ENCODE results near the gene TNFRSF14. TPM values are rescaled to one million over a fixed set of nuclear protein-coding genes. Genes with fewer than 3 reads are reported as not detected.

The TNFRSF14 gene
- total and polyA plus RNA-seq, 2 donors (not counting 1 experiment from before 2014, with no cell fraction given) = 239 to 427 TPM

DNA sequence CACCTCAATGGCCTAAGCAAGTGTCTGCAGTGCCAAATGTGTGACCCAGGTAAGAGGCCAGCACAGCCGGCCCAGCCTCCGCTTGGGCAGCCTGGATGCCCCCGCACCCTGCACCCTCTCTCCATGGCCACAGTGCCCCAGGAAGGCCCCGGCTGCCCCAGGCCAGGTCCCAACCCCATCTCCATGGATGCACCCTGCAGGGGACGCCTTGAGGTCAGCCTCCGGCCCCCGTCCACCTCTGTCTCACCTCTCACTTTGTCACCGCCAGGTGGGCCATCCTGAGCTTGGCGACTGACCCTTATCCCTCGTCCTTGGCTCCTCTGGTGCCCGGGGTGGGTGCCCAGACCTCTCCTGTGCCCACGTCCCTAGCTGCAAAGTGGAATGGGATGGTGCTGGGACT lies 2.2 kb downstream of the TNFRSF14 start:
- Histone ChIP-seq H4K20me1 (ENCODE audit: control insufficient read depth, insufficient read depth, low read length, poor library complexity, severe bottlenecking) (peaks cover 26% of the 10 kb centered on the region), H3K27me3 (replicated peaks in 1 of 4; ENCODE audit: control extremely low read depth in 1 of 4, control insufficient read depth in 3 of 4, insufficient read depth in 4 of 4, low read length in 3 of 4) (no peaks in the 10 kb centered on the region), H3K4me3 (ENCODE audit: control extremely low read depth in 1 of 5, extremely low read depth in 1 of 5, insufficient read depth in 1 of 5, low read depth in 2 of 5, low read length in 4 of 5) (no peak overlapping the region), H3K36me3 (replicated peaks in 1 of 2; ENCODE audit: control extremely low read depth in 1 of 2, control insufficient read depth in 1 of 2, extremely low read depth in 1 of 2, insufficient read depth in 2 of 2, low read length in 1 of 2) (peaks cover 0 to 48% of the 10 kb centered on the region in 2 experiments), H3K27ac (ENCODE audit: low read length in 2 of 2) (no peak overlapping the region), H3K9ac (ENCODE audit: low read length) (no peak overlapping the region), H3K79me2 (ENCODE audit: control insufficient read depth, insufficient read depth, low read length) (peaks cover 31% of the 10 kb centered on the region), H3K4me1 (ENCODE audit: control insufficient read depth in 2 of 2, insufficient read depth in 2 of 2, low read length in 2 of 2) (peaks cover 31 to 41% of the 10 kb centered on the region in 2 donors), H3K9me3 (ENCODE audit: control extremely low read depth in 1 of 3, control insufficient read depth in 2 of 3, insufficient read depth in 1 of 3, low read length in 2 of 3) (peaks cover 0 to 3% (median 0%) of the 10 kb centered on the region in 3 donors), H3K4me2 (replicated peaks; ENCODE audit: low read depth, low read length, poor library complexity, severe bottlenecking) (peak overlapping the region; percentile 100), H2AFZ (ENCODE audit: insufficient read depth, low read depth, low read length, poor library complexity, severe bottlenecking) (no peak overlapping the region)
- Mint-ChIP-seq H3K27ac (peak overlapping the region; percentile 77), H3K4me3 (peak overlapping the region; percentile 95), H3K4me1 (peaks cover 51% of the 10 kb centered on the region), H3K27me3 (no peaks in the 10 kb centered on the region), H3K9me3 (ENCODE audit: insufficient read depth) (no peaks in the 10 kb centered on the region)
- ATAC-seq (ENCODE audit: low read depth) = no peak
- intact Hi-C loops (cut with micrococcal nuclease) = no loop called here
- ChIA-PET CTCF (no interaction called here), POLR2A (interaction anchor here (1.1 to 2.1 kb wide), 3 partner anchors 10 to 19 kb away, joined by 3 to 13 read pairs (median 3); no protein-coding TSS in a partner anchor)
- no peak for DNase-seq
- TF ChIP-seq EZH2 (IDR thresholded peaks at IDR 0.05; ENCODE audit: borderline replicate concordance, insufficient read depth, low read depth, low read length, poor library complexity, severe bottlenecking) = no peak
- TF ChIP-seq, protein P1, sequence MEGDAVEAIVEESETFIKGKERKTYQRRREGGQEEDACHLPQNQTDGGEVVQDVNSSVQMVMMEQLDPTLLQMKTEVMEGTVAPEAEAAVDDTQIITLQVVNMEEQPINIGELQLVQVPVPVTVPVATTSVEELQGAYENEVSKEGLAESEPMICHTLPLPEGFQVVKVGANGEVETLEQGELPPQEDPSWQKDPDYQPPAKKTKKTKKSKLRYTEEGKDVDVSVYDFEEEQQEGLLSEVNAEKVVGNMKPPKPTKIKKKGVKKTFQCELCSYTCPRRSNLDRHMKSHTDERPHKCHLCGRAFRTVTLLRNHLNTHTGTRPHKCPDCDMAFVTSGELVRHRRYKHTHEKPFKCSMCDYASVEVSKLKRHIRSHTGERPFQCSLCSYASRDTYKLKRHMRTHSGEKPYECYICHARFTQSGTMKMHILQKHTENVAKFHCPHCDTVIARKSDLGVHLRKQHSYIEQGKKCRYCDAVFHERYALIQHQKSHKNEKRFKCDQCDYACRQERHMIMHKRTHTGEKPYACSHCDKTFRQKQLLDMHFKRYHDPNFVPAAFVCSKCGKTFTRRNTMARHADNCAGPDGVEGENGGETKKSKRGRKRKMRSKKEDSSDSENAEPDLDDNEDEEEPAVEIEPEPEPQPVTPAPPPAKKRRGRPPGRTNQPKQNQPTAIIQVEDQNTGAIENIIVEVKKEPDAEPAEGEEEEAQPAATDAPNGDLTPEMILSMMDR (IDR thresholded peaks at IDR 0.05) = no peak
- 95% methylated on average over 11 of the region's 12 CpGs for WGBS (ENCODE audit: insufficient coverage)

DNA sequence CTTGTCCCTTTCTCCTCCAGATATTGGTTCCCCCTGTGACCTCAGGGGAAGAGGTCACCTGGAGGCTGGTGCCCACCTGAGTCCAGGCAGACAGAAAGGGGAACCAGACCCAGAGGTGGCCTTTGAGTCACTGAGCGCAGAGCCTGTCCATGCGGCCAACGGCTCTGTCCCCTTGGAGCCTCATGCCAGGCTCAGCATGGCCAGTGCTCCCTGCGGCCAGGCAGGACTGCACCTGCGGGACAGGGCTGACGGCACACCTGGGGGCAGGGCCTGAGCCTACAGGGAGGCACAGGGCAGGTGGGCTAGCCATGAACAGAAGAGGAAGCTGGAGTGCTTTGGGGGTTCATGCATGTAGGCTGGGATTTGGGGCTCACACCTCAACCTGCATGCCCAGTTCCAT lies 2.7 kb downstream of the TNFRSF14 start:
- intact Hi-C loops (cut with micrococcal nuclease) = no loop called here
- H3K27ac ChIP-seq (ENCODE audit: low read length in 2 of 2) = no peak overlapping the region
- no peak overlapping the region for H3K4me3 ChIP-seq (ENCODE audit: control extremely low read depth in 1 of 5, extremely low read depth in 1 of 5, insufficient read depth in 1 of 5, low read depth in 2 of 5, low read length in 4 of 5)
- ChIA-PET CTCF (interaction anchor here (4.0 kb wide), 1 partner anchor 17 kb away, joined by 33 read pairs; no protein-coding TSS in a partner anchor), POLR2A (interaction anchor here (1.1 to 2.1 kb wide), 2 partner anchors 10 to 19 kb away, joined by 3 to 13 read pairs; no protein-coding TSS in a partner anchor)
- Mint-ChIP-seq H3K4me1 (peaks cover 47% of the 10 kb centered on the region), H3K4me3 (peak overlapping the region; percentile 67), H3K27me3 (no peaks in the 10 kb centered on the region), H3K27ac (peak overlapping the region; percentile 77), H3K9me3 (ENCODE audit: insufficient read depth) (no peaks in the 10 kb centered on the region)
- no peaks in the 10 kb centered on the region for H3K27me3 ChIP-seq (replicated peaks in 1 of 4; ENCODE audit: control extremely low read depth in 1 of 4, control insufficient read depth in 3 of 4, insufficient read depth in 4 of 4, low read length in 3 of 4)
- H3K9me3 ChIP-seq (ENCODE audit: control extremely low read depth in 1 of 3, control insufficient read depth in 2 of 3, insufficient read depth in 1 of 3, low read length in 2 of 3) = peaks cover 0 to 3% (median 0%) of the 10 kb centered on the region in 3 donors
- TF ChIP-seq, protein P1 (IDR thresholded peaks at IDR 0.05) = no peak
- TF ChIP-seq EZH2 (IDR thresholded peaks at IDR 0.05; ENCODE audit: borderline replicate concordance, insufficient read depth, low read depth, low read length, poor library complexity, severe bottlenecking) = no peak
- WGBS (ENCODE audit: insufficient coverage) = 95% methylated on average over 6 of the region's 6 CpGs
- peaks cover 31% of the 10 kb centered on the region for H3K79me2 ChIP-seq (ENCODE audit: control insufficient read depth, insufficient read depth, low read length)
- ATAC-seq (ENCODE audit: low read depth) (no peak), DNase-seq (no peak)
- peaks cover 0 to 52% of the 10 kb centered on the region in 2 experiments for H3K36me3 ChIP-seq (replicated peaks in 1 of 2; ENCODE audit: control extremely low read depth in 1 of 2, control insufficient read depth in 1 of 2, extremely low read depth in 1 of 2, insufficient read depth in 2 of 2, low read length in 1 of 2)
- peaks cover 31 to 41% of the 10 kb centered on the region in 2 donors for H3K4me1 ChIP-seq (ENCODE audit: control insufficient read depth in 2 of 2, insufficient read depth in 2 of 2, low read length in 2 of 2)
- H3K9ac ChIP-seq (ENCODE audit: low read length) = no peak overlapping the region
- peaks cover 26% of the 10 kb centered on the region for H4K20me1 ChIP-seq (ENCODE audit: control insufficient read depth, insufficient read depth, low read length, poor library complexity, severe bottlenecking)
- H3K4me2 ChIP-seq (replicated peaks; ENCODE audit: low read depth, low read length, poor library complexity, severe bottlenecking) = no peak overlapping the region
- H2AFZ ChIP-seq (ENCODE audit: insufficient read depth, low read depth, low read length, poor library complexity, severe bottlenecking) = no peak overlapping the region

Measured in B cell (primary cell).